ENCODE measurements around the gene SYNE3. TPM values are rescaled to one million over a fixed set of nuclear protein-coding genes. Genes with fewer than 3 reads are reported as not detected.

The SYNE3 gene
- total RNA-seq, 1 experiment from 2014 or later = 1.9 TPM

GRCh38 chr14:95519699-95520098, 3.2 kb upstream of the SYNE3 start:
- no TSS peak for BruUV-seq (replicated peaks)
- peaks cover 29% of the 10 kb centered on the region for H3F3A ChIP-seq (ENCODE audit: insufficient read depth, low read depth)
- no peak overlapping the region for H3K4me3 ChIP-seq
- H3K27me3 ChIP-seq (ENCODE audit: insufficient read depth, low read depth) = no peaks in the 10 kb centered on the region
- ChIA-PET POLR2A (ENCODE audit: unreplicated experiment) (no interaction called here), CTCF (no interaction called here)
- TF ChIP-seq, protein P1, sequence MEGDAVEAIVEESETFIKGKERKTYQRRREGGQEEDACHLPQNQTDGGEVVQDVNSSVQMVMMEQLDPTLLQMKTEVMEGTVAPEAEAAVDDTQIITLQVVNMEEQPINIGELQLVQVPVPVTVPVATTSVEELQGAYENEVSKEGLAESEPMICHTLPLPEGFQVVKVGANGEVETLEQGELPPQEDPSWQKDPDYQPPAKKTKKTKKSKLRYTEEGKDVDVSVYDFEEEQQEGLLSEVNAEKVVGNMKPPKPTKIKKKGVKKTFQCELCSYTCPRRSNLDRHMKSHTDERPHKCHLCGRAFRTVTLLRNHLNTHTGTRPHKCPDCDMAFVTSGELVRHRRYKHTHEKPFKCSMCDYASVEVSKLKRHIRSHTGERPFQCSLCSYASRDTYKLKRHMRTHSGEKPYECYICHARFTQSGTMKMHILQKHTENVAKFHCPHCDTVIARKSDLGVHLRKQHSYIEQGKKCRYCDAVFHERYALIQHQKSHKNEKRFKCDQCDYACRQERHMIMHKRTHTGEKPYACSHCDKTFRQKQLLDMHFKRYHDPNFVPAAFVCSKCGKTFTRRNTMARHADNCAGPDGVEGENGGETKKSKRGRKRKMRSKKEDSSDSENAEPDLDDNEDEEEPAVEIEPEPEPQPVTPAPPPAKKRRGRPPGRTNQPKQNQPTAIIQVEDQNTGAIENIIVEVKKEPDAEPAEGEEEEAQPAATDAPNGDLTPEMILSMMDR (conservative IDR thresholded peaks at IDR 0.05) = no peak
- no peak for TF ChIP-seq EZH2 (IDR thresholded peaks at IDR 0.05; ENCODE audit: low read depth)
- no peaks in the 10 kb centered on the region for H3K9me2 ChIP-seq (ENCODE audit: insufficient read depth)
- H3K79me2 ChIP-seq (ENCODE audit: low read depth) = no peaks in the 10 kb centered on the region
- H3K36me3 ChIP-seq (ENCODE audit: low read depth) = no peaks in the 10 kb centered on the region
- peak in 1 of 2 experiments; percentile 46 for DNase-seq
- H2AFZ ChIP-seq = no peak overlapping the region
- peak overlapping the region; percentile 28; the same call in 1 of the 2 replicates for H3K27ac ChIP-seq
- H3K4me1 ChIP-seq (replicated peaks; ENCODE audit: insufficient read depth) = peaks cover 39% of the 10 kb centered on the region
- no peaks in the 10 kb centered on the region for H3K9me3 ChIP-seq (ENCODE audit: insufficient read depth, low read depth)
- no peaks in the 10 kb centered on the region for H4K20me1 ChIP-seq (ENCODE audit: insufficient read depth)
- intact Hi-C loops (cut with micrococcal nuclease; ENCODE audit: unreplicated experiment) = no loop called here
- peak overlapping the region; percentile 39 for H3K4me2 ChIP-seq

DNA sequence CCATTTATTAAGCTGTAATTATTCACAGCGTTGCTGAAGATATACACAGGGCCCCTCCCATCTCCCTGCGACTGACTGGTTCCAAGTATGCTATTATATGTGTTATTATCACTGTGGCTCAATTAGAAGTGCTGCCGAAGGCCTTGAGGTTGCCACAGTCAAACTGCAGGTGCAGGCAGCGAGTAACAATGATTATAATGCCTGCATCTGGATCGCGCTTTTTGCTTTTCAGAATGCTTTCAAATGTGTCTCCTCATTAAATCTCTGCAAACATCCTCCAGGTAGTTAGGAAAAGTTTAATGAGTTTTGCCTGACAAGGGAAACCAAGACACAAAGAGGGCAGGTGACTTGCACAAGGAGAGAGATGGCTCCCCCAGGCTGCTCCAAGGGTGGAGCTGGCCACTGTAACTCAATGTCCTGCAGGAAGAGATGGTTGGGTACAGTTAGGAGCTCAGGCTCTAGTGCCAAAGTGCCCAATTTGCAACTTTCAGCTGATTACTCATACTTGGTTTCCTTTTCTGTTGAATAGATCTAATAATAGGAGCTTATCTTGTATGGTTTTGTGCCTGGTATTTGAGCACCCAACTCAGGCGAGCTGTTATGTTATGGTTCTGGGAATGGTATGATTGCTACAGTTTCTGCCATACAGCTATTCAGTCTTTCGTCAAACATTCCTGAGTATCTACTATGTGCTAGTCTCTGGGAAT, 1.7 kb upstream of the SYNE3 start:
- no peaks in the 10 kb centered on the region for H3K36me3 ChIP-seq (ENCODE audit: low read depth)
- no peak for TF ChIP-seq EZH2 (IDR thresholded peaks at IDR 0.05; ENCODE audit: low read depth)
- TF ChIP-seq, protein P1 (conservative IDR thresholded peaks at IDR 0.05) = no peak
- no peaks in the 10 kb centered on the region for H3K79me2 ChIP-seq (ENCODE audit: low read depth)
- POLR2A ChIA-PET (ENCODE audit: unreplicated experiment) = no interaction called here
- peaks cover 25% of the 10 kb centered on the region for H3K4me1 ChIP-seq (replicated peaks; ENCODE audit: insufficient read depth)
- CTCF ChIA-PET = no interaction called here
- H3K4me3 ChIP-seq = no peak overlapping the region
- peaks cover 14% of the 10 kb centered on the region; the same call in 1 of the 2 replicates for H3F3A ChIP-seq (ENCODE audit: insufficient read depth, low read depth)
- no peaks in the 10 kb centered on the region for H3K9me2 ChIP-seq (ENCODE audit: insufficient read depth)
- H3K9me3 ChIP-seq (ENCODE audit: insufficient read depth, low read depth) = no peaks in the 10 kb centered on the region
- intact Hi-C loops (cut with micrococcal nuclease; ENCODE audit: unreplicated experiment) = no loop called here
- no TSS peak for BruUV-seq (replicated peaks)
- H2AFZ ChIP-seq = no peak overlapping the region
- DNase-seq = no peak
- no peak overlapping the region for H3K27ac ChIP-seq
- no peaks in the 10 kb centered on the region for H4K20me1 ChIP-seq (ENCODE audit: insufficient read depth)
- no peaks in the 10 kb centered on the region for H3K27me3 ChIP-seq (ENCODE audit: insufficient read depth, low read depth)
- H3K4me2 ChIP-seq = no peak overlapping the region

- Histone ChIP-seq H3K79me2 (ENCODE audit: low read depth) (no peaks in the 10 kb centered on the region), H3K27me3 (ENCODE audit: insufficient read depth, low read depth) (no peaks in the 10 kb centered on the region), H4K20me1 (ENCODE audit: insufficient read depth) (no peaks in the 10 kb centered on the region), H3K27ac (no peak overlapping the region), H3K4me2 (peak overlapping the region; percentile 79), H2AFZ (0 out of 2 replicates have a peak overlapping the region, but pooled peaks have one; percentile 58), H3K36me3 (ENCODE audit: low read depth) (no peaks in the 10 kb centered on the region), H3K9me2 (ENCODE audit: insufficient read depth) (no peaks in the 10 kb centered on the region), H3K4me1 (replicated peaks; ENCODE audit: insufficient read depth) (peaks cover 17% of the 10 kb centered on the region), H3K9me3 (ENCODE audit: insufficient read depth, low read depth) (no peaks in the 10 kb centered on the region), H3K4me3 (peak overlapping the region; percentile 53), H3F3A (ENCODE audit: insufficient read depth, low read depth) (peaks cover 11% of the 10 kb centered on the region; the same call in 1 of the 2 replicates)
- no peak for DNase-seq
- ChIA-PET CTCF (interaction anchor here (0.6 kb wide), 1 partner anchor 88 kb away, joined by 5 read pairs; no protein-coding TSS in a partner anchor), POLR2A (ENCODE audit: unreplicated experiment) (interaction anchor here (0.6 kb wide), 1 partner anchor 9 kb away, joined by 4 read pairs; no protein-coding TSS in a partner anchor)
- BruUV-seq (replicated peaks) = no TSS peak
- no peak for TF ChIP-seq EZH2 (IDR thresholded peaks at IDR 0.05; ENCODE audit: low read depth)
- TF ChIP-seq, protein P1 (conservative IDR thresholded peaks at IDR 0.05) = peak; percentile 37; the same call in 1 of the 2 replicates
- intact Hi-C loops (cut with micrococcal nuclease; ENCODE audit: unreplicated experiment) = no loop called here
Measured at GRCh38 chr14:95515596-95516552, 576 bp downstream of the SYNE3 start.
